SIG-M5 treated with dmso at 0.1 percent for 504 hours (cell line): ENCODE data around the gene NADK.

Experiments
- DNase-seq: peaks from one replicate; lab custom pipeline; 2025; ENCODE audit not compliant: unreplicated experiment; lab: John Stamatoyannopoulos, UW

Gene NADK

GRCh38 chr1:1777950-1778662 lies at the start of gene NADK:
Gene NADK (minus strand): TSS chr1:1778470. CDS start chr1:1765406, 13,064 bp downstream.
- DNase-seq, result no peak

DNA sequence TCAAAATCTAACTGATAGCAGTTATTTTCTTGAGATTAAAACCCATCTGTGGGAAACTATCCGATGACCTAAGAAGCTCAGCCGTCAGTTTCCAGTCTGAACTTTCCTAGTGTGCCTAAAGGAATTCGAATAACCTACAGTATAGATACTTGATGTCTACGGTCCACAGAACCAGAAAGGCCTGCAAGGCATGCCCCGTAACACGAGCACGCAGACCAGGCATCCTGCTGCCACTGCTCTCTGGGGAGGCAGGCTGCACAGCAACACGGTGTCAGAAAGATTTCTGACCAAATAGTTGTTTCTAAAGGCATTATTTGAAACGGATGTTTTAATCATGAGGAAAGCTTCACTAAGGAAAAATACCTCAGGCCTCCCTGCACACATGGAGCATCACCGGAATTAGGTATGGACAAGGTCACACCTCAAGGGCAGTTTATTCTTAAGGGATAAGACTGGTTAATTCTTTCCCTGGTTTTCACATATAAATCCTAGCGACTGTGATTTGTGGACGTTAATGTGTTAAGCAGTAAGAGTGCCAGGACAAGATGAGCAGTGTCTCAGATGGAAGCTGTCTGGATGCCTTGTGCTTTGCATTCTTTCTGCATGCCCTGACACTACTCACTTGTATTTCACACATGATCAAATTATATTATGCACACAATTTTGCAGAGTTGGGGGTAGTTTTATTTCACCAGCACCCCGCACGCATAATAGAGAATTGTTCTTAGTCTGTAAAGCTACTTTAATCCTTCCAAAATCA lies 49.0 kb upstream of the NADK start:
- no peak for DNase-seq

- no peak for DNase-seq
Observed at GRCh38 chr1:1826356-1827088, 48.3 kb upstream of the NADK start.

GRCh38 chr1:1825217-1825616 lies 46.9 kb upstream of the NADK start:
- DNase-seq, result no peak

GRCh38 chr1:1819762-1820161 lies 41.5 kb upstream of the NADK start:
- no peak for DNase-seq

DNA sequence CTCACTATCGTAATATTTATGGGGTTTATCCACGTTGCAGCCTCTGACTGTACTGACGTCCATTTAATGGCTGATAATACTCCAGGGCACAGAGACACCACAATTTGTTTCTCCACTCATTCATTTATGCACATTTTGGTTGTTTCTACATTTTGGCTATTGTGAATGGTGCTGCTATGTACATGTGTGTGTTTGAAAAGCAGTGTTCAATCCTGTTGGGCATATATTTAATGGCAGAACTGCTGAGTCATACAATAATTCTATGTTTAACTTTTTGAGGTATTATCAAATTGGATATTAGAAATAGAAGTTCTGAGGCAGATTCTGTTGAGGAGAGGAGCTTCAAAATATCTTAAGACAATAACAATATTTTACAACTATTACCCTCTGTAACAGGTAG lies 39.0 kb upstream of the NADK start:
- no peak for DNase-seq

DNA sequence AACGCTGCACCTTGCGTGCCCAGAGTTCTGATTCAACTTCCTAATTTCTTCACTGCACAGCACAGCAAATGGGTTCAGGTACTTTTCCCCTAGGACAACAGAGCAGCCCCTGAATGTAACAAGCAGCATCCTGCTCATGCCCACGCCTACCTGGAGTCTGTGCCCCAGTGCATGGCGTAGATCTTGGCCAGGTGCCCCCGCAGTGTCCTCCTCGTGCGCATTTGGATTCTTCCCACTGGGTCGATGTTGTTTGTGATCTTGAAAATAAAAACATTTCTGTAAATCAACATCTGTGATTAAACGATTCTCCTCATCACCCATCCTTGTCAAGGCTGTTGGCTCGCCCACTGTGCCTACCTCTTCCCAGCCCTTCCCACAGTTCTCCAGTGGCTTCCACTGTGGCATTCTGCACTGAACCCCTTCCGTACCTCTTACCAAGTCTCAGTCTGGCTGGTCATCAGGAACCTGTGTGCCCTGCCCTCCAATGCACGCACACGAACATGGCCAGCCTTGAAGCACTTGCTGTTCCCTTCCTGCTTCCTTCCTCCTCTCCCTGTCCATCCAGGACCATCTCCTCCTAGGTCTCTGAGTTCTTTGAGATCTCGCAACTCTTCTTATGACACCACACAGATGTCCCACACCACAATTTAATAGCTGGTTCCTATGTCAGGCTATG lies 37.5 kb upstream of the NADK start:
- DNase-seq, result no peak

DNA sequence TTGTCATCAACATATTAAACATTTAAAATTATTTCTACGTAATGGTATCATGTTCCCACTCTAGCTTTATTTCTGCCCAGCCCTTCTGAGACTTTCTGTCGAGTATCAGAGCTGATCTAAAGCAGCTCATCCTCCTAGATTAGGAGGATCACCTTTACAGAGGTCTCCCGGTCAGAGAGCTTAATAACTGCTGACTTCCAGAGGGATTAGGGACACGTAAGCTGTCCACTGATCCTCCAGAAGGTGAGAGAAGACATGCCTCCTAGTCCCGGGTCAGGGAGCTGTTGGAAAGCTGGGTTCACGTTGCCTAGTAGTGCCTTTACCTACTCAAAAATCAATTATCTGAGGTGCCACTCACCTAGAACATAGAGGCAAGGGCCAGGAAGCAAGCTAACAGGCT lies 31.2 kb upstream of the NADK start:
- DNase-seq, result no peak

- DNase-seq, result no peak
Observed at GRCh38 chr1:1808206-1808605, 29.9 kb upstream of the NADK start.

- DNase-seq, result no peak
Observed at GRCh38 chr1:1806890-1807289, 28.6 kb upstream of the NADK start.

- DNase-seq, result no peak
Observed at GRCh38 chr1:1804301-1804700, 26.0 kb upstream of the NADK start.

DNA sequence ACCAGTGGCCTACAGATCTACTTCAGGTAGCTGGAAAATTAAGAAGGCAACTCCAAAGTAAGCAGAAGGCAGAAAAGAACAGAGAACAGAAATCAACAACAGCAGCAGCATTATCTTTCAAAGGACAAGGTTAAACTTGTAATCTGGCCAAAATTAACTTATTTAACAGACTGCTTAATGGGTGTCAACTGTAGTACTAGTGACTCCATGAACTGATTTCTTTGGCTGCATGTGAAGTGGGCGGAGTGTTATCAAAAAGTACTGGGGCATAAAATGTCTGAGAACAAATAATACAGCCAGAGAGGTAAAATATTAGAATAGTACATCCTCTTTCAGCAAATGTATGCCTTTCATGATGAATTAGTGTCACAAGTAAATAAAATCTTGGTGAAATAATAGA lies 24.6 kb upstream of the NADK start:
- DNase-seq, result no peak

GRCh38 chr1:1799716-1800115 lies 21.4 kb upstream of the NADK start:
- no peak for DNase-seq

DNA sequence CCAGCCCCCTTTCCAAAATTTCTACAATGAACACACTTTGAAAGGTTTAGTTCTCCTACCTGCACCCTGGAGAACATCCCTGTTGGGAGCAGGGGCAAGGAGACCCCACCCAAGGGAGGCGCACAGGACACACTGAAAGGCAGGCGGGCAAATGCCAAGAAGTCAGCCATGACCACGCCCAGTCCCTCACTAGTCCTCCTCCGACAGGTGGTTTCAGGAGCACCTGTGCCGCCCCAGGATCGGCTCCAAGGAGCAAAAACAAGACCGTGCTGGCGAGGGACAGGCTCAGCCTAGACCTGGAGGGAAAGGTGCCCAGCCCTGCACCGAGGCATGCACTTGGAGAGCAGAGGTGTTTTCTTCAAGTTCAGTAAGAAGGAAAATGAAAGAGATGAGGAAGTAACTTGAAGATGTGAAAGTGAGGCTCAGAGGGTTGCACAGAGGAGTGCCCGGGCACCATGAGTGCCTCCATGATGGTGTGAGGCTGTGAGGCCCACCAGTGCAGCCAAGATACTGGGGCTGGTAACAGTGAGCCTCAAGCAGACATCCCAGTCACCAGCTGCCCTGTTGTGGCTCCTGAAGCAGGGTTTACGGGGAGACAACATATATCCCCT lies 19.6 kb upstream of the NADK start:
- DNase-seq, result peak; percentile 34

GRCh38 chr1:1796466-1796865 lies 18.2 kb upstream of the NADK start:
- no peak for DNase-seq

DNA sequence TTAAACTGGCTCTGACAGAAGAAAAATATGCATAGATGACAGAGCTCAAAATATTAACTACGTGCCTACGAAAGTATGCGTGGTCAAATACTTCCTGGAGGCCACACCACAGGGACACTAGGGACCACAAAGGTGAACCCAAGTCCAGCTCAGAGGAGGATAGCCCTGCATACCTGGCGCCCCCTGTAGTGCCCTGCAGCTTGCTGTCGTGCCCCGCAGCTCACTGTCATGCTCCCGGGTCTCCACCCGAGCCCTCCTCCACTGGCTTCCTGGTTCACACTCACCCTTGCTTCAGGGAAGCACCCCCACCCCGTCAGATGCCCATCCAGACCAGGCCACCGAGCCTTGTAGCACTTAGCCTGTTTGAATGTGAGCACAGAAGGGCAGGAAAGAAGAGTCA lies 16.7 kb upstream of the NADK start:
- no peak for DNase-seq

DNA sequence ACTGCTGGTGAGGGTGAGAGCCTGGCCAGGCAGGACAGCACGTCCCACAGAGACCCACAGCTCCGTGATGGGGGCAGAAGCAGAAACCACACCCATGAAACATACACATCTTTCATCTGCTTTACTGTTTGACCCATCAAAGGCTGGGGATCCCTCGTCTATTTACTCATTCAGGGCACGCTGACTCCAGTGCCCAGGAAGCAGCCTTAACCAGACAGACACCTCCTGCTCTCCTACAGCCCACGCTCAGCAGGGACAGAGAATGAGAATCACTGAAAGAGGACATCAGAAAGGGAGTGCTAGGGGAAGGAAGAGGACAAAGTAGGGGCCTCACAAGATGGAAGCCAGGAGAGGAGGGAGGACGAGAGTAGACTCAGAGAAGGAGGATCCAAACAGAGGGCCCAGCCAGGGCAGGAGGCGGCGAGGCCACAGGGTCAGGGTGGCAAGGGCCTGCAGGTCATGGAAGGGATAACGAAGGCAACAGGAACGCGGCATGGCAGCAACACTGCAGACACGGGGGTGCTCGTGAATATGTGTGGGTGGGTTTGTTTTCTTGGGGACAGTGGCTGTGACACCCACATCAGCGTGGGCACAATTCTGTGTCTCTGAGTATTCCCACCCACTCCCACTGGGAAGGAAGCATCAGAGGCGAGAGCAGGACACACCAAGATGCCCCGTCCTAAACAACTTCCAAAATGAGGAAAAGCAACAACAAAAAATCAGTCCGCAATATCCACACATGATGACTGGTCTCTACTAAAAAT lies 15.4 kb upstream of the NADK start:
- DNase-seq, result no peak

DNA sequence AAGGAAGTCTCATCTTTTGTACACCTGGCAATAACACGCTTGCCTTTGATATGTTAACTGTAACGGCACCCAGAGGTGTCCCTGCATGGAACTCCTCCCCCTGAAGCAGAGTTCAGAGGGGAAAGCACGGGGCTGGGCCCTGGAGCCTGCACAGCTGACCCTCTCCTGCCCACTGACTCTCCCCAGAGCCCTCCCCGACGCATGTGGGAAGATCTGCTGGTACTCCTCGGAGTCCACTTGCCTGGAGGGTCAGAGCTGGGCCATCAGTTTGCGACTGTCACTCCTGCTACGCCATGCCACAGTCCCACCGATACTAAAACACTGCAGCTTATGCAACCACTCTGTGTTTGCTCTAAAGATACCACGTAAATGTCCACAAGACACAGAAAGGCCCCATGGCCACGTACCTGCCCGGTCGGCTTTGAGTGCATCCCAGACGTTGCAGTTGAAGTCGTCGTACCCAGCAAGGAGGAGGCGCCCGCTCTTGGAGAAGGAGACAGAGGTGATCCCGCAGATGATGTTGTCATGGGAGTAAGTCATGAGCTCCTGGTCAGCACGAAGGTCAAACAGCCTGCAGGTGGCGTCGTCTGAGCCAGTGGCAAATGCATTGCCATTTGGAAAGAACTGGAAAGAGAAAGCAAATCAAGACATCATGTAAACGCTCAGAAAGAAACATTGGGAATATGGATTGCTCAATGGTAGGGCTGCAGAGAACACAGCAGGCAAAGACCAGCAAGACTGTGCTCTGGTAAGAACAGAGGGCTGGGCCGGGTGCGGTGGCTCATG lies 10.6 kb upstream of the NADK start:
- no peak for DNase-seq

DNA sequence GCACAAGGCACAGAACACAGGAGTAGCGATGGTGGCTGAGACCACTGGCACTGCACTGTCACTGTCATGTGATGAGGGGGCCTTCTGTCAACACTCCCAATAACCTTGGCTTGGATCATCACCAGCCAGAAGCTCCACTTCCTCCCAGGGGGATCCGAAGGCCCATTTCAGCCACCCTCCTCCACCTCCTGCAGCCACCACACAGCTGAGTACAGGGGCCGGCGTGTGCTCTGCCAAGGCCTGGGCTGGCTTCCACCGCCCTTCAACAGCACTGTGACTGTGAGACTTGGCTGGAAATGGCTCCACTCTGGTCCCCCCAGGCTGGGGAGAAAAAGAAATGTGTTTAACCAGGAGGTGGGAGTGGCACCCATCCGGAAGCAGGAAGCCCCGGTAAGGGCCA lies 9.9 kb upstream of the NADK start:
- DNase-seq, result no peak
